HEK293T (cell line): ENCODE results near the gene EPB41L3.

Source experiments
- CTCF ChIA-PET: fragments of 350-600 bp; formaldehyde crosslinking; extraction: SDS; loops from one replicate; lab custom pipeline; 2021; ENCODE audit warnings: antibody characterized with exemption, inconsistent platforms; lab: Yijun Ruan, JAX
- POLR2A ChIA-PET: fragments of 350-600 bp; formaldehyde crosslinking; extraction: SDS; loops from one replicate; lab custom pipeline; 2020; ENCODE audit warnings: antibody characterized with exemption, inconsistent platforms; lab: Yijun Ruan, JAX
- DNase-seq: peaks from one replicate; pipeline ENCODE4 v3.0.0; 2012; ENCODE audit warnings: mixed read lengths; ENCODE audit errors: extremely low spot score
- ARNT ChIP-seq: fragments of 450-650 bp; IDR thresholded peaks from 2 replicates; pipeline ENCODE4 v1.6.1; 2017; ENCODE audit warnings: mild to moderate bottlenecking
- BHLHE40 ChIP-seq: fragments of 450-650 bp; IDR thresholded peaks from 2 replicates; pipeline ENCODE4 v1.6.1; 2016; ENCODE audit warnings: mild to moderate bottlenecking, moderate library complexity, borderline replicate concordance
- CTBP1 ChIP-seq: fragments of 450-650 bp; IDR thresholded peaks from 2 replicates; pipeline ENCODE4 v1.6.1; 2016; ENCODE audit warnings: borderline replicate concordance
- ELF4 ChIP-seq: fragments of 450-650 bp; IDR thresholded peaks from 2 replicates; pipeline ENCODE4 v1.6.1; 2017; ENCODE audit warnings: antibody characterized with exemption
- FOXA1 ChIP-seq: fragments of 450-650 bp; IDR thresholded peaks from 2 replicates; pipeline ENCODE4 v1.6.1; 2016; ENCODE audit warnings: mild to moderate bottlenecking
- FOXK2 ChIP-seq: fragments of 450-650 bp; IDR thresholded peaks from 2 replicates; pipeline ENCODE4 v1.6.1; 2016; ENCODE audit warnings: mild to moderate bottlenecking
- FOXM1 ChIP-seq: fragments of 450-650 bp; IDR thresholded peaks from 2 replicates; pipeline ENCODE4 v1.6.1; 2017; ENCODE audit warnings: mild to moderate bottlenecking, borderline replicate concordance
- HDGF ChIP-seq: fragments of 450-650 bp; IDR thresholded peaks from 2 replicates; pipeline ENCODE4 v1.6.1; 2017; ENCODE audit warnings: antibody characterized with exemption, borderline replicate concordance
- L3MBTL2 ChIP-seq: fragments of 450-650 bp; conservative IDR thresholded peaks from 2 replicates; pipeline ENCODE4 v1.6.1; 2016; ENCODE audit warnings: mild to moderate bottlenecking
- LEF1 ChIP-seq: fragments of 450-650 bp; IDR thresholded peaks from 2 replicates; pipeline ENCODE4 v1.6.1; 2017; ENCODE audit warnings: mild to moderate bottlenecking, borderline replicate concordance
- NFRKB ChIP-seq: fragments of 450-650 bp; IDR thresholded peaks from 2 replicates; pipeline ENCODE4 v1.6.1; 2016; ENCODE audit warnings: mild to moderate bottlenecking, moderate library complexity
- SP1 ChIP-seq: fragments of 450-650 bp; IDR thresholded peaks from 2 replicates; pipeline ENCODE4 v1.6.1; 2017
- SUZ12 ChIP-seq: fragments of 450-650 bp; IDR thresholded peaks from 2 replicates; pipeline ENCODE4 v1.6.1; 2016; ENCODE audit warnings: mild to moderate bottlenecking
- TARDBP ChIP-seq: fragments of 450-650 bp; IDR thresholded peaks from 2 replicates; pipeline ENCODE4 v1.6.1; 2016
- ZNF384 ChIP-seq: fragments of 450-650 bp; IDR thresholded peaks from 2 replicates; pipeline ENCODE4 v1.6.1; 2016
- TF ChIP-seq, protein P1 (sequence below): fragments of 450-650 bp; IDR thresholded peaks from 2 replicates; pipeline ENCODE4 v1.6.1; 2016

Gene EPB41L3

DNA sequence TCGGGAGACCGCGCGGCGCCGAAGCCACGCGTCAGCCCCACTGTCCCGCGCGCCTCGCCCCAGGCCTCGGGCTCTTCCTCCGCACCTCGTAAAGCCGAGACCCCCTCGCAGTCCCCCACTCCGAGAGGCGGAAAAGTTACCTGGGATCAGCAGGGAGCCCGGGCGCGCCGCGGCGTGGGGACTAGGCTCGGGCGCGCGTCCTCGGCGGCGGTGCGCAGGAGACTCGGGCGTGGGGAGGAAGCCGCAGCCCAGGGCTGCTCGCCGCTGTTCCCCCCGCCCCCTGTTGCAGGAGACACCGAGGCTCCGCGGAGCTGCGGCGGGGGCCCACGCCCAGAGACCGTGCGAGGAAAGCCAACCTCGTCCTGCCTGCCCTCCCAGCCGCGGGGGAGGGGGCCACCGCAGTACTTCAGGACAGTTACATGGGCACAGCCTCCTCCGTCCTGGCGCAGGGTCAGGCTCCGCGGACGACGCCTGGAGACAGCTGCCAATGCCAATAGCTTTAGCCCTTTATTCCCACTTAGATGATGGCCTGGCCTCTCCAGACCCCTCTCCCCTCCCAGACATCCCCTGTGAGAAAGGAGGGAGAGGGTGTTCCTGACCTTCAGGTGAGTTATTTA, at the start of gene EPB41L3:
Gene EPB41L3, minus strand, starts transcription at position 225 of the 617 bp plus-strand sequence. CDS start 54,814 bp downstream, outside the sequence.
- POLR2A ChIA-PET, result interaction anchor here (0.6 to 0.8 kb wide), 3 partner anchors 39 to 247 kb away, joined by 3 read pairs; no protein-coding TSS in a partner anchor
- TF ChIP-seq ARNT (no peak), BHLHE40 (no peak), NFRKB (no peak), FOXM1 (no peak), FOXA1 (no peak), TARDBP (no peak), LEF1 (no peak), ELF4 (no peak), SP1 (no peak), HDGF (no peak), L3MBTL2 (no peak), CTBP1 (no peak), FOXK2 (no peak), ZNF384 (no peak), SUZ12 (no peak)
- TF ChIP-seq, protein P1, sequence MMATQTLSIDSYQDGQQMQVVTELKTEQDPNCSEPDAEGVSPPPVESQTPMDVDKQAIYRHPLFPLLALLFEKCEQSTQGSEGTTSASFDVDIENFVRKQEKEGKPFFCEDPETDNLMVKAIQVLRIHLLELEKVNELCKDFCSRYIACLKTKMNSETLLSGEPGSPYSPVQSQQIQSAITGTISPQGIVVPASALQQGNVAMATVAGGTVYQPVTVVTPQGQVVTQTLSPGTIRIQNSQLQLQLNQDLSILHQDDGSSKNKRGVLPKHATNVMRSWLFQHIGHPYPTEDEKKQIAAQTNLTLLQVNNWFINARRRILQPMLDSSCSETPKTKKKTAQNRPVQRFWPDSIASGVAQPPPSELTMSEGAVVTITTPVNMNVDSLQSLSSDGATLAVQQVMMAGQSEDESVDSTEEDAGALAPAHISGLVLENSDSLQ, result no peak
- peak; percentile 21 for DNase-seq
- CTCF ChIA-PET, result interaction anchor here (0.7 kb wide), 1 partner anchor 81 kb away, joined by 6 read pairs; no protein-coding TSS in a partner anchor

GRCh38 chr18:5588529-5588928, 44.7 kb upstream of the EPB41L3 start:
- TF ChIP-seq ELF4, result no peak
- TF ChIP-seq HDGF, result no peak

DNA sequence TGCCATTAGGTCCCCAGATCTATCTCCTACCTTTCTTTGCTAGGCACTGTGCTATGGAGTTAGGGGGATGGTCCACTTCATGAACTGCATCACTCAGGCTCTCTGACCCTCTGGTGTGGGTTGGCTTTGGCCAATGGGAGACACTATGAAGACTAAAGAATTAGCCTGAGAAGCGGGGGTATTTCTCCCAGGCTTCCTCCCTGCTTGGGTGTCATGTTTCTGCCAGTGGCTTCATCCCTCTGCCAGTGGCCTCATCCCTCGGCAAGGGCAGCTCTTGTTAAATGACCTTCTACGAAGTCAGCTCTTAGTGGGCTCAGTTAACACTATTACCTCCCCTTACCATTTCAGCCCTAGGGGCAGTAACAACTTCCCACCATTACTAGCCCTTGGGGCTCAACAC, 41.9 kb upstream of the EPB41L3 start:
- ChIA-PET CTCF (no interaction called here), POLR2A (no interaction called here)
- no peak for DNase-seq
- TF ChIP-seq SUZ12 (no peak), FOXA1 (no peak), HDGF (no peak), BHLHE40 (no peak), SP1 (no peak), CTBP1 (no peak), ELF4 (no peak), LEF1 (no peak), NFRKB (no peak), L3MBTL2 (no peak), TARDBP (no peak), FOXM1 (no peak), ZNF384 (no peak), FOXK2 (no peak)
- TF ChIP-seq, protein P1, result no peak

More at GRCh38 chr18:5588529-5588928, 44.7 kb upstream of the EPB41L3 start:
- CTCF ChIA-PET, result no interaction called here
- DNase-seq, result no peak
- POLR2A ChIA-PET, result no interaction called here

- ChIA-PET CTCF (no interaction called here), POLR2A (no interaction called here)
- TF ChIP-seq TARDBP (no peak), L3MBTL2 (no peak), CTBP1 (no peak), SUZ12 (no peak), LEF1 (no peak), ZNF384 (no peak), FOXM1 (no peak), NFRKB (no peak), ELF4 (no peak), SP1 (no peak), HDGF (no peak), ARNT (no peak), FOXA1 (no peak), FOXK2 (no peak), BHLHE40 (no peak)
- TF ChIP-seq, protein P1, result no peak
- DNase-seq, result no peak
Measured at GRCh38 chr18:5584746-5585417, 41.1 kb upstream of the EPB41L3 start.

GRCh38 chr18:5582849-5583681, 39.3 kb upstream of the EPB41L3 start:
- ChIA-PET CTCF (interaction anchor here (0.7 to 1.2 kb wide), 2 partner anchors 18 to 36 kb away, joined by 4 read pairs; no protein-coding TSS in a partner anchor), POLR2A (interaction anchor here (1.0 to 1.2 kb wide), 3 partner anchors 39 to 286 kb away, joined by 3 to 5 read pairs (median 4); no protein-coding TSS in a partner anchor)
- peak; percentile 9 for DNase-seq
- TF ChIP-seq FOXM1, result no peak
- no peak for TF ChIP-seq ARNT
- no peak for TF ChIP-seq CTBP1
- no peak for TF ChIP-seq FOXA1
- TF ChIP-seq SP1, result no peak
- no peak for TF ChIP-seq BHLHE40
- no peak for TF ChIP-seq SUZ12
- no peak for TF ChIP-seq LEF1
- no peak for TF ChIP-seq NFRKB
- TF ChIP-seq HDGF, result no peak
- no peak for TF ChIP-seq ELF4
- no peak for TF ChIP-seq ZNF384
- TF ChIP-seq, protein P1, result no peak
- TF ChIP-seq TARDBP, result no peak
- TF ChIP-seq FOXK2, result no peak
